IPS DF 4.7 (cell line): Measurements from ENCODE around the gene GPR158.
"Not testable (repeated sequence)": the region's sequence is repeated elsewhere in the genome, so short reads cannot be mapped to it uniquely, and the experiment has no call there.

Experiments used
- DNase-seq: peaks from one replicate; pipeline ENCODE4 v3.0.0-alpha.2; 2013; ENCODE audit warnings: low spot score; ENCODE audit errors: extremely low read depth

GPR158 gene

GRCh38 chr10:25174461-25175230 lies at the start of gene GPR158:
Gene GPR158 (plus strand): TSS chr10:25175001. CDS start chr10:25175421, 420 bp downstream.
- DNase-seq = peak; percentile 60

GRCh38 chr10:25125201-25125611 lies 49.6 kb upstream of the GPR158 start:
- no peak for DNase-seq

- DNase-seq = no peak
Observed at GRCh38 chr10:25129592-25129991, 45.2 kb upstream of the GPR158 start.

- DNase-seq = no peak
Observed at GRCh38 chr10:25130906-25131305, 43.9 kb upstream of the GPR158 start.

- DNase-seq = no peak
Observed at GRCh38 chr10:25142116-25142864, 32.5 kb upstream of the GPR158 start.

GRCh38 chr10:25157650-25158049 lies 17.2 kb upstream of the GPR158 start:
- no peak for DNase-seq

GRCh38 chr10:25159591-25159990 lies 15.2 kb upstream of the GPR158 start:
- DNase-seq = no peak

GRCh38 chr10:25162391-25162790 lies 12.4 kb upstream of the GPR158 start:
- DNase-seq = no peak

GRCh38 chr10:25163464-25163863 lies 11.3 kb upstream of the GPR158 start:
- DNase-seq = not testable (repeated sequence)

GRCh38 chr10:25169740-25170139 lies 5.1 kb upstream of the GPR158 start:
- DNase-seq = no peak

GRCh38 chr10:25170627-25171026 lies 4.2 kb upstream of the GPR158 start:
- DNase-seq = no peak

GRCh38 chr10:25175527-25176420 lies 973 bp downstream of the GPR158 start:
- DNase-seq = no peak

GRCh38 chr10:25176421-25176968 lies 1.7 kb downstream of the GPR158 start:
- DNase-seq = no peak

- DNase-seq = no peak
Observed at GRCh38 chr10:25177093-25177753, 2.4 kb downstream of the GPR158 start.

- no peak for DNase-seq
Observed at GRCh38 chr10:25177754-25178135, 2.9 kb downstream of the GPR158 start.

- no peak for DNase-seq
Observed at GRCh38 chr10:25178411-25178810, 3.6 kb downstream of the GPR158 start.

GRCh38 chr10:25180801-25181200 lies 6.0 kb downstream of the GPR158 start:
- no peak for DNase-seq

GRCh38 chr10:25182636-25183035 lies 7.8 kb downstream of the GPR158 start:
- DNase-seq = no peak

GRCh38 chr10:25191162-25191895 lies 16.5 kb downstream of the GPR158 start:
- no peak for DNase-seq

GRCh38 chr10:25198151-25198550 lies 23.4 kb downstream of the GPR158 start:
- DNase-seq = no peak
